ENCODE data around the gene ESRRG. TPM values are rescaled to one million over a fixed set of nuclear protein-coding genes. Genes with fewer than 3 reads are reported as not detected.

Gene ESRRG
- polyA plus RNA-seq, 4 donors: 2.4 to 9.5 (median 5.2) TPM

GRCh38 chr1:216632980-216633379 lies 90.2 kb downstream of the ESRRG start:
- WGBS, 3 donors: 79 to 94% (median 83%) methylated on average over 3 of the region's 3 CpGs
- Histone ChIP-seq H3K27me3 (ENCODE audit: control insufficient read depth in 3 of 3, insufficient read depth in 3 of 3, low read length in 3 of 3) (peaks cover 0 to 2% (median 0%) of the 10 kb centered on the region in 3 donors), H3K4me3 (ENCODE audit: low read depth in 1 of 3, low read length in 3 of 3) (no peak overlapping the region), H3K9me3 (ENCODE audit: control insufficient read depth in 2 of 2, insufficient read depth in 1 of 2, low read depth in 1 of 2, low read length in 1 of 2) (no peaks in the 10 kb centered on the region), H3K36me3 (ENCODE audit: control insufficient read depth in 3 of 3, insufficient read depth in 2 of 3, low read depth in 1 of 3, low read length in 3 of 3) (no peaks in the 10 kb centered on the region), H3K27ac (ENCODE audit: low read depth in 1 of 3, low read length in 2 of 3) (no peak overlapping the region), H3K4me1 (ENCODE audit: control insufficient read depth in 3 of 3, insufficient read depth in 2 of 3, low read depth in 1 of 3, low read length in 2 of 3) (no peaks in the 10 kb centered on the region)
- DNase-seq: no peak
- FAIRE-seq: no peak

GRCh38 chr1:216630532-216630931 lies 92.7 kb downstream of the ESRRG start:
- Histone ChIP-seq H3K4me3 (ENCODE audit: low read depth in 1 of 3, low read length in 3 of 3) (no peak overlapping the region), H3K4me1 (ENCODE audit: control insufficient read depth in 3 of 3, insufficient read depth in 2 of 3, low read depth in 1 of 3, low read length in 2 of 3) (no peaks in the 10 kb centered on the region), H3K36me3 (ENCODE audit: control insufficient read depth in 3 of 3, insufficient read depth in 2 of 3, low read depth in 1 of 3, low read length in 3 of 3) (no peaks in the 10 kb centered on the region), H3K9me3 (ENCODE audit: control insufficient read depth in 2 of 2, insufficient read depth in 1 of 2, low read depth in 1 of 2, low read length in 1 of 2) (no peaks in the 10 kb centered on the region), H3K27me3 (ENCODE audit: control insufficient read depth in 3 of 3, insufficient read depth in 3 of 3, low read length in 3 of 3) (no peaks in the 10 kb centered on the region), H3K27ac (ENCODE audit: low read depth in 1 of 3, low read length in 2 of 3) (no peak overlapping the region)
- FAIRE-seq (no peak), DNase-seq (no peak)
- WGBS, 3 donors: 66 to 81% (median 78%) methylated on average over 2 of the region's 2 CpGs

- H3K27ac ChIP-seq (ENCODE audit: low read depth in 1 of 3, low read length in 2 of 3): no peak overlapping the region
Observed at GRCh38 chr1:216627252-216627651, 96.0 kb downstream of the ESRRG start.

GRCh38 chr1:216626394-216627067 lies 96.7 kb downstream of the ESRRG start:
- Histone ChIP-seq H3K27ac (ENCODE audit: low read depth in 1 of 3, low read length in 2 of 3) (no peak overlapping the region), H3K9me3 (ENCODE audit: control insufficient read depth in 2 of 2, insufficient read depth in 1 of 2, low read depth in 1 of 2, low read length in 1 of 2) (no peaks in the 10 kb centered on the region), H3K36me3 (ENCODE audit: control insufficient read depth in 3 of 3, insufficient read depth in 2 of 3, low read depth in 1 of 3, low read length in 3 of 3) (no peaks in the 10 kb centered on the region), H3K4me1 (ENCODE audit: control insufficient read depth in 3 of 3, insufficient read depth in 2 of 3, low read depth in 1 of 3, low read length in 2 of 3) (no peaks in the 10 kb centered on the region), H3K27me3 (ENCODE audit: control insufficient read depth in 3 of 3, insufficient read depth in 3 of 3, low read length in 3 of 3) (no peaks in the 10 kb centered on the region), H3K4me3 (ENCODE audit: low read depth in 1 of 3, low read length in 3 of 3) (no peak overlapping the region)
- DNase-seq (no peak), FAIRE-seq (no peak)
- 84 to 92% (median 85%) methylated on average over 6 of the region's 6 CpGs for WGBS, 3 donors

More at GRCh38 chr1:216627252-216627651, 96.0 kb downstream of the ESRRG start:
- no peak for FAIRE-seq
- no peaks in the 10 kb centered on the region for H3K4me1 ChIP-seq (ENCODE audit: control insufficient read depth in 3 of 3, insufficient read depth in 2 of 3, low read depth in 1 of 3, low read length in 2 of 3)
- DNase-seq: no peak
- H3K27me3 ChIP-seq (ENCODE audit: control insufficient read depth in 3 of 3, insufficient read depth in 3 of 3, low read length in 3 of 3): no peaks in the 10 kb centered on the region
- H3K9me3 ChIP-seq (ENCODE audit: control insufficient read depth in 2 of 2, insufficient read depth in 1 of 2, low read depth in 1 of 2, low read length in 1 of 2): no peaks in the 10 kb centered on the region
- no peak overlapping the region for H3K4me3 ChIP-seq (ENCODE audit: low read depth in 1 of 3, low read length in 3 of 3)
- H3K36me3 ChIP-seq (ENCODE audit: control insufficient read depth in 3 of 3, insufficient read depth in 2 of 3, low read depth in 1 of 3, low read length in 3 of 3): no peaks in the 10 kb centered on the region
- WGBS, 3 donors: 70 to 81% (median 73%) methylated on average over 3 of the region's 3 CpGs

DNA sequence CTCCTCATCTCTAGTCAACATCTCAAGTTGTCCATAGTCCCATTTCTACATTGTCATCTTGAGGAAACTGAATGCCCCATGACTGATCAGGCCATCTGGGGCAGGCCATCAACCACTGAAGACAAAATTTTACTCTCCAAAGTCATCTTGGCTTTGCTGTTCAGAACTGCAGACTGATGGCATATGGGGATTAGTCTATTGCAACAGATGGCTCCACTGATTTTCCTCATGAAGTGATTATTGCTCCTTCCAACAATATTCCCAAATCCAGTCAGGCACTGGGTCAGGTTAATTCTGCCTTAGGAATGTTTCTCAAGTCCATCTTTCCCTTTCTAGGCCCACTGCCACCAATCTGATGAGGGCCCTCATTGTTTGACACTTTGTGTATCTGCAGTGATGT lies 101.7 kb downstream of the ESRRG start:
- FAIRE-seq (no peak), DNase-seq (no peak)
- H3K9me3 ChIP-seq (ENCODE audit: control insufficient read depth in 2 of 2, insufficient read depth in 1 of 2, low read depth in 1 of 2, low read length in 1 of 2): no peaks in the 10 kb centered on the region
- no peaks in the 10 kb centered on the region for H3K27me3 ChIP-seq (ENCODE audit: control insufficient read depth in 3 of 3, insufficient read depth in 3 of 3, low read length in 3 of 3)
- H3K27ac ChIP-seq (ENCODE audit: low read depth in 1 of 3, low read length in 2 of 3): no peak overlapping the region
- H3K4me1 ChIP-seq (ENCODE audit: control insufficient read depth in 3 of 3, insufficient read depth in 2 of 3, low read depth in 1 of 3, low read length in 2 of 3): no peaks in the 10 kb centered on the region
- H3K36me3 ChIP-seq (ENCODE audit: control insufficient read depth in 3 of 3, insufficient read depth in 2 of 3, low read depth in 1 of 3, low read length in 3 of 3): no peaks in the 10 kb centered on the region
- H3K4me3 ChIP-seq (ENCODE audit: low read depth in 1 of 3, low read length in 3 of 3): no peak overlapping the region

DNA sequence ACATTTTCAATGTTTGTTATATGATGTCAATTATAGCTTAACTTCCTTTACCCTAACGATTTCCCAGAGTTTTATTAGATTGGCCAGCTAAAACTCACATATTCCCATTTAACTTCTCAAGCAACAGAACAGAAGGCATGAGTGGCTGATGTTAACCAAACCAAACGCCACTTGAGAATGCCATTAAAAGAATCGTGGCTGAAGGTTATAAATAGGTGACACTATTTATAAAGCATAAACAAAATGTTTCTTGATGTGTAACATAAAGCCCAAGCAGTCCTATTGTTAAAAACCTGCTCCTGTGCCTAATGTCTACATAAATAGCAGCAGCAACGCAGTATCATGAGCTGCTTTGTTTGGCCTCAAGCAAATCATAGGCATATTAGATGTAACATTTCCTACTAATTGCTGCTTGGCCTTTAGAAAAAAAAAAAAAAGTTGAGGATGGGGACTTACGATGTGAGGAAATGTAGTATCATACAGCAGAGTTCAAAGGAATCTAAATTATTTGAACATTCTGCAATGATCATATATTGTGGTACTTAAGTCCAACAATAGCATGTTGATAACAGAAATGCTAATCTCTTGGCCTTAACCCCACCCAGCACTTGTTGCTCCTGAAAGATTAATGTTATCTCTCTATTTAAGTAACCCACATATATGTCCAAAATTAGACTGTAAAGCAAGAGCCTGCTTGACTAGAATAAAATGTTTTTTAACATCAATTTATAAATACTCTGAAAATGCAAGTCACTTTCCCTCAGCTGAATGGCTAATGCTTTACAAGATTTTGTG lies 106.0 kb downstream of the ESRRG start:
- Histone ChIP-seq H3K36me3 (ENCODE audit: control insufficient read depth in 3 of 3, insufficient read depth in 2 of 3, low read depth in 1 of 3, low read length in 3 of 3) (no peaks in the 10 kb centered on the region), H3K27me3 (ENCODE audit: control insufficient read depth in 3 of 3, insufficient read depth in 3 of 3, low read length in 3 of 3) (no peaks in the 10 kb centered on the region), H3K27ac (ENCODE audit: low read depth in 1 of 3, low read length in 2 of 3) (no peak overlapping the region), H3K4me1 (ENCODE audit: control insufficient read depth in 3 of 3, insufficient read depth in 2 of 3, low read depth in 1 of 3, low read length in 2 of 3) (no peaks in the 10 kb centered on the region), H3K4me3 (ENCODE audit: low read depth in 1 of 3, low read length in 3 of 3) (no peak overlapping the region), H3K9me3 (ENCODE audit: control insufficient read depth in 2 of 2, insufficient read depth in 1 of 2, low read depth in 1 of 2, low read length in 1 of 2) (no peaks in the 10 kb centered on the region)
- DNase-seq: no peak
- no peak for FAIRE-seq
- 55 to 68% (median 62%) methylated on average over 5 of the region's 5 CpGs for WGBS, 3 donors

- DNase-seq: no peak
- no peak overlapping the region for H3K27ac ChIP-seq (ENCODE audit: low read depth in 1 of 3, low read length in 2 of 3)
- no peak for FAIRE-seq
- H3K36me3 ChIP-seq (ENCODE audit: control insufficient read depth in 3 of 3, insufficient read depth in 2 of 3, low read depth in 1 of 3, low read length in 3 of 3): no peaks in the 10 kb centered on the region
- no peaks in the 10 kb centered on the region for H3K4me1 ChIP-seq (ENCODE audit: control insufficient read depth in 3 of 3, insufficient read depth in 2 of 3, low read depth in 1 of 3, low read length in 2 of 3)
- no peaks in the 10 kb centered on the region for H3K9me3 ChIP-seq (ENCODE audit: control insufficient read depth in 2 of 2, insufficient read depth in 1 of 2, low read depth in 1 of 2, low read length in 1 of 2)
- WGBS, 3 donors: 68 to 87% (median 77%) methylated on average over 4 of the region's 4 CpGs
- no peak overlapping the region for H3K4me3 ChIP-seq (ENCODE audit: low read depth in 1 of 3, low read length in 3 of 3)
- H3K27me3 ChIP-seq (ENCODE audit: control insufficient read depth in 3 of 3, insufficient read depth in 3 of 3, low read length in 3 of 3): no peaks in the 10 kb centered on the region
Observed at GRCh38 chr1:216616425-216616824, 106.8 kb downstream of the ESRRG start.

- H3K9me3 ChIP-seq (ENCODE audit: control insufficient read depth in 2 of 2, insufficient read depth in 1 of 2, low read depth in 1 of 2, low read length in 1 of 2): no peaks in the 10 kb centered on the region
- H3K4me3 ChIP-seq (ENCODE audit: low read depth in 1 of 3, low read length in 3 of 3): no peak overlapping the region
- no peaks in the 10 kb centered on the region for H3K36me3 ChIP-seq (ENCODE audit: control insufficient read depth in 3 of 3, insufficient read depth in 2 of 3, low read depth in 1 of 3, low read length in 3 of 3)
- no peak for FAIRE-seq
- DNase-seq: no peak
- 89 to 96% (median 91%) methylated on average over 12 of the region's 12 CpGs for WGBS, 3 donors
- no peaks in the 10 kb centered on the region for H3K27me3 ChIP-seq (ENCODE audit: control insufficient read depth in 3 of 3, insufficient read depth in 3 of 3, low read length in 3 of 3)
- no peaks in the 10 kb centered on the region for H3K4me1 ChIP-seq (ENCODE audit: control insufficient read depth in 3 of 3, insufficient read depth in 2 of 3, low read depth in 1 of 3, low read length in 2 of 3)
- H3K27ac ChIP-seq (ENCODE audit: low read depth in 1 of 3, low read length in 2 of 3): no peak overlapping the region
Observed at GRCh38 chr1:216614011-216614934, 109.0 kb downstream of the ESRRG start.
